BJ (cell line): ENCODE data around the gene NFYC. TPM values are rescaled to one million over a fixed set of nuclear protein-coding genes. Genes with fewer than 3 reads are reported as not detected.

ENCODE experiments used
- CTCF ChIA-PET: fragments of 350-600 bp; formaldehyde crosslinking; extraction: SDS; loops from one replicate; lab custom pipeline; 2021; ENCODE audit warnings: antibody characterized with exemption, inconsistent platforms; lab: Yijun Ruan, JAX
- POLR2A ChIA-PET: fragments of 300-600 bp; sonication (Branson Sonifier 250); formaldehyde crosslinking; extraction: SDS; loops from one replicate; lab custom pipeline; 2021; ENCODE audit warnings: antibody characterized with exemption; lab: Charles Lee
- DNase-seq: peaks from one replicate; pipeline ENCODE4 v3.0.0-alpha.2; 2011; ENCODE audit warnings: low read depth
- H3K27me3 ChIP-seq: 2 replicates; pipeline ENCODE4 v1.6.0; 2011; ENCODE audit warnings: low read length; ENCODE audit not compliant: control insufficient read depth, insufficient read depth
- H3K36me3 ChIP-seq: 2 replicates; pipeline ENCODE4 v1.5.1; 2011; ENCODE audit warnings: low read length; ENCODE audit not compliant: control insufficient read depth, insufficient read depth
- H3K4me3 ChIP-seq: 2 replicates; pipeline ENCODE4 v1.5.1; 2011; ENCODE audit warnings: low read depth, mild to moderate bottlenecking, control low read depth, low read length
- polyA plus RNA-seq: library from polyadenylated mRNA; depleted of rRNA; stranded (reverse); fragments of >200 nt; gene quantifications from 2 replicates; pipeline ENCODE4 v1.2.3, GENCODE V29; 2011
- TF ChIP-seq, protein P1 (sequence below): IDR thresholded peaks from 2 replicates; pipeline ENCODE4 v1.5.1; 2011; ENCODE audit warnings: low read depth, mild to moderate bottlenecking, control low read depth, inconsistent platforms, low read length, moderate library complexity; ENCODE audit not compliant: insufficient read depth

The NFYC gene
- polyA plus RNA-seq, 1 experiment, result 63.2 TPM

- no peaks in the 10 kb centered on the region for H3K27me3 ChIP-seq
- peaks cover 9% of the 10 kb centered on the region for H3K36me3 ChIP-seq
- ChIA-PET CTCF (interaction anchor here (1.0 to 2.9 kb wide), 2 partner anchors 8 to 186 kb away, joined by 3 to 22 read pairs; no protein-coding TSS in a partner anchor), POLR2A (no interaction called here)
- TF ChIP-seq, protein P1, sequence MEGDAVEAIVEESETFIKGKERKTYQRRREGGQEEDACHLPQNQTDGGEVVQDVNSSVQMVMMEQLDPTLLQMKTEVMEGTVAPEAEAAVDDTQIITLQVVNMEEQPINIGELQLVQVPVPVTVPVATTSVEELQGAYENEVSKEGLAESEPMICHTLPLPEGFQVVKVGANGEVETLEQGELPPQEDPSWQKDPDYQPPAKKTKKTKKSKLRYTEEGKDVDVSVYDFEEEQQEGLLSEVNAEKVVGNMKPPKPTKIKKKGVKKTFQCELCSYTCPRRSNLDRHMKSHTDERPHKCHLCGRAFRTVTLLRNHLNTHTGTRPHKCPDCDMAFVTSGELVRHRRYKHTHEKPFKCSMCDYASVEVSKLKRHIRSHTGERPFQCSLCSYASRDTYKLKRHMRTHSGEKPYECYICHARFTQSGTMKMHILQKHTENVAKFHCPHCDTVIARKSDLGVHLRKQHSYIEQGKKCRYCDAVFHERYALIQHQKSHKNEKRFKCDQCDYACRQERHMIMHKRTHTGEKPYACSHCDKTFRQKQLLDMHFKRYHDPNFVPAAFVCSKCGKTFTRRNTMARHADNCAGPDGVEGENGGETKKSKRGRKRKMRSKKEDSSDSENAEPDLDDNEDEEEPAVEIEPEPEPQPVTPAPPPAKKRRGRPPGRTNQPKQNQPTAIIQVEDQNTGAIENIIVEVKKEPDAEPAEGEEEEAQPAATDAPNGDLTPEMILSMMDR, result no peak
- no peak for DNase-seq
- H3K4me3 ChIP-seq, result no peak overlapping the region
These were observed 75.1 kb downstream of the NFYC start for GRCh38 chr1:40766560-40766959.

- no peak for DNase-seq
- CTCF ChIA-PET, result interaction anchor here (0.7 to 2.5 kb wide), 4 partner anchors 9 to 14 kb away, joined by 3 to 10 read pairs (median 4); no protein-coding TSS in a partner anchor
- Histone ChIP-seq H3K27me3 (no peaks in the 10 kb centered on the region), H3K4me3 (no peak overlapping the region), H3K36me3 (peaks cover 7% of the 10 kb centered on the region)
- TF ChIP-seq, protein P1, result no peak
- POLR2A ChIA-PET, result no interaction called here
These were observed 76.9 kb downstream of the NFYC start for GRCh38 chr1:40768146-40768990.

DNA sequence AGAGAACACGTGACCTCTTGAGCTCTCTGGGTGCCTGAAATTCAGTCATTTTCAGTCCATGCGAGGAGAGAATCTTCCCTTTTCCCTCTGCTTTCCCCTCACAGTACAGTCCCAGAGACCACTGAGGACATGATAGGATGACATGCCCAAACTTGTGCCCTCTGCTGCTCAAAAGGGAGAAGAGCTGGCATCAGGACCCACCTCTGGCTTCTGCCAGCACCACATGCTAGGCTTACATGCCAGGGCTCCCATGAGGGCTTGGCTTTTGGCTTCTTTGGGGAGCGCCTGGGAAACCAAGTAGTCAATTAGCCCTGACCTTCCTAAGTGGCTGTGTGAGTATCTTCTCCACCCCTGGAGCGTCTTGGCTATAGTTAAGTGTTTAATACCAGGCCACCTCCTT lies 78.3 kb downstream of the NFYC start:
- no peak for DNase-seq
- TF ChIP-seq, protein P1, result peak; percentile 33
- no peak overlapping the region for H3K4me3 ChIP-seq
- no peaks in the 10 kb centered on the region for H3K27me3 ChIP-seq
- POLR2A ChIA-PET, result no interaction called here
- peaks cover 6% of the 10 kb centered on the region for H3K36me3 ChIP-seq
- CTCF ChIA-PET, result interaction anchor here (0.6 to 3.4 kb wide), 7 partner anchors 11 to 79 kb away, joined by 3 to 17 read pairs (median 6); partner anchors contain the start of gene NFYC

DNA sequence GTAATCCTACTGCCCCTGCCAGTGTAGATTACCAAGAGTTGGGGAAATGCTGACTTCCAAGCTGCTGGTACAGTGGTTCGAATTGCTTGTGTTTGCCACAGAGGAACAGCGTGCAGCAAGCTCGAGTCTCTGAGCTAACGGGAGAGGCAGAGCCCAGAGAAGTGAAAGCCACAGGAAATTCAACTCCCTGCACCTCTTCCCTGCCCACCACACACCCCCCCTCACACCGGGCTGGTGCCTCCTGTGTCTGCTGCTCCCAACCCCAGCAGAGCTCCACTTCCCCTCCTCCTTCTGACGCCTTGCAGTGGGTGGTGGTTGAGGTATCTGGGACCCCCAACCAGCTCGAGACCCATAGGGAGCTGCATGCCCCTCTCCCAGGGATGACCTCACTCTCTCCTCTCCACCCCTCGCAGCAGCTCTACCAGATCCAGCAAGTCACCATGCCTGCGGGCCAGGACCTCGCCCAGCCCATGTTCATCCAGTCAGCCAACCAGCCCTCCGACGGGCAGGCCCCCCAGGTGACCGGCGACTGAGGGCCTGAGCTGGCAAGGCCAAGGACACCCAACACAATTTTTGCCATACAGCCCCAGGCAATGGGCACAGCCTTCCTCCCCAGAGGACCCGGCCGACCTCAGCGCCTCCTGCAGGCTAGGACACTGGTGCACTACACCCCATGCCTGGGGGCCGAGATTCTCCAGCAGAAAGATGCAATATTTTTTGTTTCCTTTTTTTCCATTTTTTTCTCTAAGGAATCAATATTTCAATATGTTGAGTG lies 79.0 kb downstream of the NFYC start:
- TF ChIP-seq, protein P1, result no peak
- POLR2A ChIA-PET, result no interaction called here
- CTCF ChIA-PET, result interaction anchor here (0.7 to 3.4 kb wide), 8 partner anchors 7 to 79 kb away, joined by 3 to 17 read pairs (median 5); partner anchors contain the start of gene NFYC
- DNase-seq, result no peak
- Histone ChIP-seq H3K4me3 (no peak overlapping the region), H3K36me3 (peaks cover 6% of the 10 kb centered on the region), H3K27me3 (no peaks in the 10 kb centered on the region)
